ENCODE results near the gene ZNF644. TPM values are rescaled to one million over a fixed set of nuclear protein-coding genes. Genes with fewer than 3 reads are reported as not detected.

Gene ZNF644
- total RNA-seq, 1 experiment from 2014 or later = 55.9 TPM

DNA sequence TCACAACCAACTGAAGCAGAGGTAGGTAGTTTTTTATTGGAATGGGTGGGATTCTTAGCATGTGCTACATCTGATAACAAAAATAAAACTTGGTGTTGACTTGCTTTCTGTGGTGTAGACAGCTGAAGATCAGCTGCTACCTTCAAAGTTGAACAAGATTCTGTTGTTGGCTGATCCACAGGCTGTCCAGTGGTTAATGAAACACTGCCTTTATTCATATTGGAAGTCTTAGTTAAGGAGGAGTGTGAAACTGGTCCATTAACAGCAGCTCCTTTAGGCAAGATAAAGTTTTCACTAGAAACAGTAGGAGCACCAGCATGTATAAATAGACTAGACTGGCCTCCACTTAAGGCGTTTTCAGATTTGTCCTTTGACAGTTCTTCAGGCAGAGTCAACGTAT lies 81.1 kb downstream of the ZNF644 start:
- Histone ChIP-seq H3K4me2 (ENCODE audit: low read length) (no peak overlapping the region), H3K4me3 (replicated peaks in 1 of 2; ENCODE audit: low read depth in 1 of 2, low read length in 2 of 2) (no peak overlapping the region), H3K27me3 (ENCODE audit: insufficient read depth, low read length) (no peaks in the 10 kb centered on the region), H3K27ac (ENCODE audit: low read depth, low read length) (no peak overlapping the region), H3K9me3 (ENCODE audit: control insufficient read depth in 1 of 2, insufficient read depth in 1 of 2, low read depth in 1 of 2, low read length in 2 of 2) (no peaks in the 10 kb centered on the region), H3K36me3 (ENCODE audit: control insufficient read depth in 1 of 2, insufficient read depth in 2 of 2, low read length in 2 of 2) (peaks cover 3 to 9% of the 10 kb centered on the region in 2 experiments; a peak in 2 of 4 replicates), H2AFZ (ENCODE audit: low read depth, low read length, poor library complexity, severe bottlenecking) (no peak overlapping the region), H3K4me1 (ENCODE audit: control insufficient read depth in 1 of 2, insufficient read depth in 2 of 2, low read length in 2 of 2) (no peaks in the 10 kb centered on the region), H3K9ac (ENCODE audit: low read length) (no peak overlapping the region), H3K9me2 (ENCODE audit: insufficient read depth) (no peaks in the 10 kb centered on the region), H4K20me1 (ENCODE audit: insufficient read depth) (peaks cover 20% of the 10 kb centered on the region; the same call in 1 of the 2 replicates), H3K79me2 (ENCODE audit: insufficient read depth, low read length) (peaks cover 66% of the 10 kb centered on the region)
- TF ChIP-seq TCF7L2 (IDR thresholded peaks at IDR 0.05; ENCODE audit: borderline replicate concordance, extremely low read depth, insufficient read depth, insufficient read length) (no peak), EZH2phosphoT487 (IDR thresholded peaks at IDR 0.05; ENCODE audit: borderline replicate concordance) (no peak)
- DNase-seq (ENCODE audit: low read depth, low spot score) (no peak), ATAC-seq (no peak)
- RAD21 ChIA-PET (ENCODE audit: low non-redundant PET in 1 of 2, low total read pairs in 2 of 2, uncharacterized antibody in 2 of 2, unreplicated experiment in 2 of 2) = no interaction called here
- CTCF ChIA-PET = no interaction called here
- intact Hi-C loops (cut with micrococcal nuclease) = no loop called here
- POLR2A ChIA-PET = no interaction called here
- BruUV-seq (replicated peaks) = no TSS peak

DNA sequence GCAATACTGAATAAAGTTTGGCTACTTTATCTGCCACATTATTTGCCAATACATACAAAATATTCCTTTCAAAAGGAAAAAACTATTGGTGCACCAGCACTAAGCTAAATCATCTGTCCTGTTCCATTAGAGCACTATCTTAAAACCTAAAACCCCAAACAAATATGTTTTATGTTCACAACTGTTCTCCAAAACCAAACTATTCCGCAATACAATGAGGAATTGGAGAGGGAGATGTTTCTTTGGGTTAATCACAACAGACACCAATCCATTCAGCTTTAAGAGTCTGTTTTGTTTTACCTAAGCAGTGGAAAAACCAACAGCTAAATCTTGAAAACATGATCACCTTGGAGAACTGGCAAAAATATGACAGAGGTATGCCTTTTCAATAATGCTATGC lies 85.1 kb downstream of the ZNF644 start:
- Histone ChIP-seq H3K4me2 (ENCODE audit: low read length) (no peak overlapping the region), H3K9ac (ENCODE audit: low read length) (no peak overlapping the region), H3K79me2 (ENCODE audit: insufficient read depth, low read length) (peaks cover 71% of the 10 kb centered on the region), H3K4me1 (ENCODE audit: control insufficient read depth in 1 of 2, insufficient read depth in 2 of 2, low read length in 2 of 2) (no peaks in the 10 kb centered on the region), H4K20me1 (ENCODE audit: insufficient read depth) (peaks cover 14% of the 10 kb centered on the region; the same call in 1 of the 2 replicates), H3K4me3 (replicated peaks in 1 of 2; ENCODE audit: low read depth in 1 of 2, low read length in 2 of 2) (no peak overlapping the region), H3K27ac (ENCODE audit: low read depth, low read length) (no peak overlapping the region), H3K36me3 (ENCODE audit: control insufficient read depth in 1 of 2, insufficient read depth in 2 of 2, low read length in 2 of 2) (peaks cover 3 to 9% of the 10 kb centered on the region in 2 experiments; a peak in 2 of 4 replicates), H3K27me3 (ENCODE audit: insufficient read depth, low read length) (no peaks in the 10 kb centered on the region), H3K9me2 (ENCODE audit: insufficient read depth) (no peaks in the 10 kb centered on the region), H3K9me3 (ENCODE audit: control insufficient read depth in 1 of 2, insufficient read depth in 1 of 2, low read depth in 1 of 2, low read length in 2 of 2) (no peaks in the 10 kb centered on the region), H2AFZ (ENCODE audit: low read depth, low read length, poor library complexity, severe bottlenecking) (no peak overlapping the region)
- ChIA-PET POLR2A (no interaction called here), RAD21 (ENCODE audit: low non-redundant PET in 1 of 2, low total read pairs in 2 of 2, uncharacterized antibody in 2 of 2, unreplicated experiment in 2 of 2) (no interaction called here), CTCF (interaction anchor here (1.2 kb wide), 1 partner anchor 215 kb away, joined by 3 read pairs; no protein-coding TSS in a partner anchor)
- intact Hi-C loops (cut with micrococcal nuclease) = no loop called here
- DNase-seq (ENCODE audit: low read depth, low spot score) (no peak), ATAC-seq (no peak)
- BruUV-seq (replicated peaks) = no TSS peak
- TF ChIP-seq, protein P1, sequence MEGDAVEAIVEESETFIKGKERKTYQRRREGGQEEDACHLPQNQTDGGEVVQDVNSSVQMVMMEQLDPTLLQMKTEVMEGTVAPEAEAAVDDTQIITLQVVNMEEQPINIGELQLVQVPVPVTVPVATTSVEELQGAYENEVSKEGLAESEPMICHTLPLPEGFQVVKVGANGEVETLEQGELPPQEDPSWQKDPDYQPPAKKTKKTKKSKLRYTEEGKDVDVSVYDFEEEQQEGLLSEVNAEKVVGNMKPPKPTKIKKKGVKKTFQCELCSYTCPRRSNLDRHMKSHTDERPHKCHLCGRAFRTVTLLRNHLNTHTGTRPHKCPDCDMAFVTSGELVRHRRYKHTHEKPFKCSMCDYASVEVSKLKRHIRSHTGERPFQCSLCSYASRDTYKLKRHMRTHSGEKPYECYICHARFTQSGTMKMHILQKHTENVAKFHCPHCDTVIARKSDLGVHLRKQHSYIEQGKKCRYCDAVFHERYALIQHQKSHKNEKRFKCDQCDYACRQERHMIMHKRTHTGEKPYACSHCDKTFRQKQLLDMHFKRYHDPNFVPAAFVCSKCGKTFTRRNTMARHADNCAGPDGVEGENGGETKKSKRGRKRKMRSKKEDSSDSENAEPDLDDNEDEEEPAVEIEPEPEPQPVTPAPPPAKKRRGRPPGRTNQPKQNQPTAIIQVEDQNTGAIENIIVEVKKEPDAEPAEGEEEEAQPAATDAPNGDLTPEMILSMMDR (IDR thresholded peaks at IDR 0.05 in 2 of 3, conservative IDR thresholded peaks at IDR 0.05 in 1 of 3; ENCODE audit: borderline replicate concordance in 1 of 3, insufficient read depth in 1 of 3, low read depth in 2 of 3, low read length in 2 of 3) = no peak
- TF ChIP-seq, protein P2, sequence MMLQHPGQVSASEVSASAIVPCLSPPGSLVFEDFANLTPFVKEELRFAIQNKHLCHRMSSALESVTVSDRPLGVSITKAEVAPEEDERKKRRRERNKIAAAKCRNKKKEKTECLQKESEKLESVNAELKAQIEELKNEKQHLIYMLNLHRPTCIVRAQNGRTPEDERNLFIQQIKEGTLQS (IDR thresholded peaks at IDR 0.05) = no peak
- TF ChIP-seq, protein P3, sequence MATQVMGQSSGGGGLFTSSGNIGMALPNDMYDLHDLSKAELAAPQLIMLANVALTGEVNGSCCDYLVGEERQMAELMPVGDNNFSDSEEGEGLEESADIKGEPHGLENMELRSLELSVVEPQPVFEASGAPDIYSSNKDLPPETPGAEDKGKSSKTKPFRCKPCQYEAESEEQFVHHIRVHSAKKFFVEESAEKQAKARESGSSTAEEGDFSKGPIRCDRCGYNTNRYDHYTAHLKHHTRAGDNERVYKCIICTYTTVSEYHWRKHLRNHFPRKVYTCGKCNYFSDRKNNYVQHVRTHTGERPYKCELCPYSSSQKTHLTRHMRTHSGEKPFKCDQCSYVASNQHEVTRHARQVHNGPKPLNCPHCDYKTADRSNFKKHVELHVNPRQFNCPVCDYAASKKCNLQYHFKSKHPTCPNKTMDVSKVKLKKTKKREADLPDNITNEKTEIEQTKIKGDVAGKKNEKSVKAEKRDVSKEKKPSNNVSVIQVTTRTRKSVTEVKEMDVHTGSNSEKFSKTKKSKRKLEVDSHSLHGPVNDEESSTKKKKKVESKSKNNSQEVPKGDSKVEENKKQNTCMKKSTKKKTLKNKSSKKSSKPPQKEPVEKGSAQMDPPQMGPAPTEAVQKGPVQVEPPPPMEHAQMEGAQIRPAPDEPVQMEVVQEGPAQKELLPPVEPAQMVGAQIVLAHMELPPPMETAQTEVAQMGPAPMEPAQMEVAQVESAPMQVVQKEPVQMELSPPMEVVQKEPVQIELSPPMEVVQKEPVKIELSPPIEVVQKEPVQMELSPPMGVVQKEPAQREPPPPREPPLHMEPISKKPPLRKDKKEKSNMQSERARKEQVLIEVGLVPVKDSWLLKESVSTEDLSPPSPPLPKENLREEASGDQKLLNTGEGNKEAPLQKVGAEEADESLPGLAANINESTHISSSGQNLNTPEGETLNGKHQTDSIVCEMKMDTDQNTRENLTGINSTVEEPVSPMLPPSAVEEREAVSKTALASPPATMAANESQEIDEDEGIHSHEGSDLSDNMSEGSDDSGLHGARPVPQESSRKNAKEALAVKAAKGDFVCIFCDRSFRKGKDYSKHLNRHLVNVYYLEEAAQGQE (IDR thresholded peaks at IDR 0.05; ENCODE audit: low read depth) = no peak
